HG02588 (cell line): ENCODE results near the gene CGAS.
"Not testable (repeated sequence)": the region's sequence is repeated elsewhere in the genome, so short reads cannot be mapped to it uniquely, and the experiment has no call there.

ENCODE experiments used
- ATAC-seq: cut with Tn5 transposase; IDR thresholded peaks from one replicate; pipeline ENCODE4 v1.9.1; 2021; ENCODE audit warnings: mild to moderate bottlenecking, moderate library complexity; ENCODE audit not compliant: unreplicated experiment

Gene CGAS

DNA sequence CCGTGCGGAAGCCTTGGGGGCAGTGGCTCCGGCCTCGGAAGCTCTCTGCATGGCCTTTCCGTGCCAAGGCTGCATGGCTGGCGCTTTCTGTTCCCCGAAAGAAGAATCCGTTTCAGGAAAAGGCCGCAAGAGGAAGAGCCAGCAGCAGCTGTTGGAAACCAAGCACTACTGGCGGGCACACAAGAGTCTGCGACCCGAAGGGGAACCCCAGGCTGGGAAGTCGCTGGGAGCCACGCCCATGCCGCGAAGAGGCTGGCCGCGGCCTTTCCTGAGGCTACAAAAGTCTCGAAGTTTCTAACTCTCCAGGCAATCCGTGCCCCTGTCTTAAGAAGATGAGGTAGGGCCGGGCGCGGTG is at the start of gene CGAS:
Gene CGAS, minus strand, starts transcription at position 191 of the 355 bp plus-strand sequence. Its CDS starts 116 bp downstream, at position 75.
- peak; percentile 77 for ATAC-seq

GRCh38 chr6:73497915-73498314 is 45.8 kb upstream of the CGAS start:
- no peak for ATAC-seq

DNA sequence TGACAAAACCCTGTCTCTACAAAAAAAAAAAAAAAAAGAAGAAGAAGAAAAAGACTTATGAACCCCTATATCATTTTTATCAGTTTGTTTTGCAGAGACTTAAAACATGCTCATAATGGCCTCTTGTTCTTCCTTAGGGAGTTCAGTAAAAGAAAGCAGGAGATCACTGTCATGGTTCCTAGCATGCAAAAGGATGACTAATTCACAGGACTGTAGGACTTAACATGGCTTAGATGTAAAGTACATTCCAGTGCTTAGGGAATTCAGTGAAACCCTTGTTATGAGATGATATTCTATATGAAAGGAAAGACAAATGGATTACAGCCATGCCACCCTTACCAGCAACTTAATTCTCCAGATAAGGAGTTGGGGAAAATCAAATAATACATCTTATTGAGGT is 39.3 kb upstream of the CGAS start:
- no peak for ATAC-seq

DNA sequence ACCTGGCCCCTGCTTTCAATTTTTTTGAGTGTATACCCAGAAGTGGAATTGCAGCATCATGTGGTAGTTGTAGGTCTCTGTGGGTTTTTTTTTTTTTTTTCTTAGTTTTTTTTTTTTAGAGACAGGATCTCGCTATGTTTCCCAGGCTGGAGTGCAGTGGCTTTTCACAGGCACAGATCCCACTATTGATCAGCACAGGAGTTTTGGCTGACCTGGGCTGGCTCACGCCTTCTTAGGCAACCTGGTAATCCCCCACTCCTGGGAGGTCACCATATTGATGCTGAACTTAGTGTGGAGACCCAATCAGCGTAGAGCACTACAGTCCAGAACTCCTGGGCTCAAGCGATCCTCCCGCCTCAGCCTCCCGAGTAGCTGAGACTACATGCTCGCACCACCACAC is 35.4 kb upstream of the CGAS start:
- ATAC-seq, result no peak

DNA sequence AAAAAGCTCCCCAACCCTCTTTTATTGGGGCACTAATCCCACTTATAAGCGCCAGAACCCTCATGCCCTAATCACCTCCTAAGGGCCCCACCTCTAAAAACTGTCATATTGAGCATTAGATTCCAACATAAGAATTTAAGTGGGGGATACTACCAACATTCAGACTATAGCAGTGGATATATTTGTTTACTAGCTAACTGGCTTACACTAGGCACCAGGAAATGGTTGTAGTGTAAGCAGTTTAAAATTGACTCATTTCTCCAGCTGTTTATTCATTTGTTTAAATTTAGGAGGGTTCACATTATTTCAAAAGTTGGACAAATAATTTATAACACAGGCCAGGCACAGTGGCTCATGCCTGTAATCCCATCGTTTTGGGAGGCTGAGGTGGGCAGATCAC is 32.3 kb upstream of the CGAS start:
- ATAC-seq, result no peak

DNA sequence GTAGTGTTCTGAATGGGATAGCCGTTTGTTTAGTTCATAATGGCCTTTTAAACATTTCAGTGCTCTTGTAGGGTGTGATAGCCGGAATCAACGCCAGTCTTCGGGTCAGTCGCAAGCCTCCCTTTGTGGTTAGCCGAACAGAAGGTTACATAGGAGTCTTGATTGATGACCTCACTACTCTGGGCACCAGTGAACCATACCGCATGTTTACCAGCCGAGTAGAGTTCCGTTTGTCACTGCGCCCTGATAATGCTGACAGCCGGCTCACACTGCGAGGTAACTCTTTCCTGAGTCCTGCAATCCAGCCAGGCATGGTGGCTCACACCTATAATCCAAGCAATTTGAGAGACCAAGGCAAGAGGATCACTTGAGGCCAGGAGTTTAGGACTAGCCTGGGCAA is 29.9 kb upstream of the CGAS start:
- no peak for ATAC-seq

GRCh38 chr6:73477407-73477806 is 25.3 kb upstream of the CGAS start:
- no peak for ATAC-seq

DNA sequence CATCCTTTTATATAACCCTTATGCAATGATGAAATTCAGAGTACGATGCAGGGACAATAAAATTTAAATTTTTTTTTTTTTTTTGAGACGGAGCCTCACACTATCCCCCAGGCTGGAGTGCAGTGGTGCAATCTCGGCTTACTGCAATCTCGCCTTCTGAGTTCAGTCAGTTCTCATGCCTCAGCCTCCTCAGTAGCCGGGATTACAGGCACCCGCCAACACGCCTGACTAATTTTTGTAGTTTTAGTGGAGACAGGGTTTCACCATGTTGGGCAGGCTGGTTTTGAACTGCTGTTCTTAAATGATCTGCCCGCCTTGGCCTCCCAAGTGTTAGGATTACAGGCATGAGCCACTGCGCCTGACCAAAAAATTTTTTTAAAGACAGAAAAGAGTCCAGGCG is 24.6 kb upstream of the CGAS start:
- no peak for ATAC-seq

DNA sequence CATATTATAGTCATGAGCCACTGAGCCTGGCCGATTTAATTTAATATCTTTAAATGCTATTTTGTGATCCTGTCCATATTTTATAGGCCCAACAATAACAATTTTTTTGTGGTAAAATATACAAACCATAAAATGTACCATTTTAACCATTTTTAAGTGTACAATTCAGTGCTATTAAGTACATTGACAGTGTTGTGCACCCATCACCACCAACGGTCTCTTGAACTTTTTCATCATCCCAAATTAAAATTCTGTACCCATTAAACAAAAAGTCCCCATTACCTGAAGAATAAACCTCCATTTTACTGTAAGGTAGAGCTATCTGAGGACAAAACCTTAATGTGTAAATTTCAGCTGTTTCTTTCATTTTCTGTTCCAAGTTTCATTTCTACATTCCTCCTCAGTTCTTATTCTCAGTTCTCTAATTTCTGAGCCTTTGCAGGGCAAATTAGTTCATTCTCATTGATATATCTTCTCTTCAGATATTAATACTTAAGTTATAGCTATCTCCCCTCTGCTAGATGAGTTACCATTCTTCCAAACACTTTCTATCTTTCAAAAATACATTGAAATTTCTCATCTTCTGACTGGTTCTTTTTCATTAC is 19.7 kb upstream of the CGAS start:
- ATAC-seq, result peak; percentile 93

GRCh38 chr6:73461537-73462350 is 9.6 kb upstream of the CGAS start, which contains the start of gene MTO1:
Gene MTO1, plus strand, starts transcription at chr6:73461737. Its CDS starts 118 bp downstream, at chr6:73461855.
- ATAC-seq, result peak; percentile 97

DNA sequence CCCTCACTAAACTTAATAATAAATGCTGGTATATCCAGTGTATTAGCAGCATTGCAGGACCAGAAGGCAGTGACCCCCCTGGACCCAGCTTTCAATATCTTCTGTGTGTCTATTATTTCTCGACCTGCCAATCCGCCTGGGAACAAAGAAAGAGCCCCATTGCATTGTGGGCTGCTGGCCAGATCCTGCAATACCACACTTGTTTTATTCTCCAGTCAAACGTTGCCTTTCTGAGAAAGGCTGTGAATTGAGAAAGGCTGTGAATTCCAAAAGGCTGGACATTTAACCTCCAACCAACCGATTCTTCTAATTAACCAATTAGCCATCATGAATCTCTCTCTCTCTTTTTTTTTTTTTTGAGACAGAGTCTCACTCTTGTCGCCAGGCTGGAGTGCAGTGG is 8.0 kb upstream of the CGAS start:
- no peak for ATAC-seq

GRCh38 chr6:73459474-73459873 is 7.4 kb upstream of the CGAS start:
- not testable (repeated sequence) for ATAC-seq

GRCh38 chr6:73455865-73456629 is 4.0 kb upstream of the CGAS start:
- ATAC-seq, result no peak

DNA sequence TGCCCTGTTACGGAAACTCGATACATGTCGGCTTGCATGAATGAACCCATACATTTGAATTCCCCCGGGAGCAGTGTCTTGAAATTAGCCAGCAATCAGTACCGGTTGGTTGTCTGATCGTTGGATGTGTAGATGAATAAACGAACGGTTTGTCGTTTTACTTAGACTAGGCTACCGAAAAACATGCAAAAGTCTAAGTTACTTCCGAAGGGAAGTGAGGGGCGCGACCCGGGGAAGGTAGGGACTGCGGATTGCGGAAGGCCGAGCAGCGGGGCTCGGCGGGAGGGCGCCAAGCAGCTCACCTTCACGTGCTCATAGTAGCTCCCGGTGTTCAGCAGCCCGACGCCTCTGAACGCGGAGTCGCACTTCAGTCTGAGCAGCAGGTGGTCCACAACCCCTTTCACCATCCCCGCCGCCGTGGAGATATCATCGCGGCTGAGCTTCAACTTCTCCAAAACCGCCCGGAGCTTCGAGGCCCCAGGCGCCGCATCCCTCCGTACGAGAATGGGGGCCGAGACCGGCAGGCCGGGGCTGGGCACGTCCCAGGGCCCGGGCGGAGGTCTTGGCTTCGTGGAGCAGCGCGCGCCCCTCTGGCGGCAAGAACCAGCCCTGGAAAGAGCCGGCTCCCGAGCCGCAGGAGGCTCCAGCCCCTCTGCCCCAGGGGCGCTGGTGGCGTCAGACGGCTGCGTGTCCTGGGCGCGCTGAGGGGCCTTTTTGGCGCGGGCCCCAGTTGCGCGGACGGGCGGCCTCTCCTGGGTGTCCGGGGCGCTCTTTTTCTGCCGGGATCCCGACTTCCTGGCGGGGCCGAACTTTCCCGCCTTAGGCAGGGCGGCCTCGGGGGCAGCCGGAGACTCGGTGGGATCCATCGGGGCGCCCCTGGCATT is 632 bp downstream of the CGAS start:
- ATAC-seq, result peak; percentile 43

GRCh38 chr6:73443555-73443954 is 8.5 kb downstream of the CGAS start:
- no peak for ATAC-seq

DNA sequence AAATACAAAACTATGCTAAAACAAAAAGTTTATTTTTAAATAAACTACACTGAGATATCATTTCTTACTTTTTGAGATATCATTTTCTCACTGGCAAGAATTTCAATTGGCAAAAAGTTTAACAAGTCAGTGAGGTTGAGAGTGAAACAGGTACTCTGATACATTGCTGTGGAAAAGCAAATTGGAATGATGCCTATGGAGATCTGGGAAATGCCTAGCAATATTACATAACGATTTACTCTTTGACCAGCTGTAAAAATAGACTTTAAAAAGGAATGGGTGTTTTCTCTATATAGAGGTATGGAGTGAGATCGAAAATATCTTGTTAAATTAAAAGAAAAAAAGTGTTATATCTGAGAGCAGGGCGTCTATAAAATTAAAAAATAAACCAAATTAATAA is 16.9 kb downstream of the CGAS start:
- no peak for ATAC-seq

DNA sequence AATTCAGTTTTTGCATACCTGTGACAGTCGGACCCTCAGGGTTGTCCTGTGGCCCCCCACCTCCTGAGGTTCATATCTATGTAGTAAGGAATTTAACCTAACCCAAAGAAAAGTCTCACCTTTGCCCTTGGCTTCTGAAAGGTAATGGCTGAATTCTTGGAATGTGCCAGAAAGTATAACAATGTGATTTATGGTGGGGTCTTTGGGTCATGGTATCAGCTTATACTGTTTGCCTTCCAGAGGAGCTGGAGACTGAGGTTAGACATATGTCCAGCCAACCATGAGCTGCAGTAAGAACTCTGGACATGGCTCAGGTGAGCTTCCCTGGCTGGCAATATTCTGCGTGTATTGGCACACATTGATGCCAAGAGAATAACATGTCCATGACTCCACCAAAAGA is 30.6 kb downstream of the CGAS start:
- no peak for ATAC-seq

- ATAC-seq, result no peak
These were observed 33.9 kb downstream of the CGAS start for GRCh38 chr6:73418081-73418741.

DNA sequence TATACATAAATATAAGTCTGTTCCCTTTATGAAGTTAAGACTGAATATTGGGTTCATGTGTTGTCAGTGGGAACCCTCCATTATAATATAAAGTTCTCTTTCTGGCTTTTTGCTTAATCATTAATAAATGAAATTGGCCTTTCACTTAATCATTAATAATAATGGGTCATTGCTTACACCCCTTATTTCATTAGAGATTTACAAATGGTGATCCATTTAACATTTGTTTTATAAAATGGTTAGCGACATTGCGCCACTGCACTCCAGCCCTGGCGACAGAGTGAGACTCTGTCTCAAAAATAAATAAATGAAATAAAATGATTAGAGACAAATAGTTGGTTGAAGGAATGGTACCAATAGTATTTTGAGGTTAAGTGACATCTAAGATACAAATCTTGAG is 39.0 kb downstream of the CGAS start:
- no peak for ATAC-seq

GRCh38 chr6:73409395-73409794 is 42.7 kb downstream of the CGAS start:
- no peak for ATAC-seq
